Measurements from ENCODE around the gene KDM4B. TPM values are rescaled to one million over a fixed set of nuclear protein-coding genes. Genes with fewer than 3 reads are reported as not detected.

Gene KDM4B
- total and polyA plus RNA-seq, 7 donors, result 7.2 to 46.5 (median 21.4) TPM

- Histone ChIP-seq H3K27me3 (no peaks in the 10 kb centered on the region), H3K4me3 (no peak overlapping the region), H3K9me3 (peaks cover 7 to 14% (median 9%) of the 10 kb centered on the region in 4 donors), H3K4me1 (peaks cover 0 to 29% (median 24%) of the 10 kb centered on the region in 4 donors), H3K27ac (no peak overlapping the region), H3K36me3 (peaks cover 0 to 20% (median 9%) of the 10 kb centered on the region in 4 donors)
- TF ChIP-seq CTCF (IDR thresholded peaks at IDR 0.05) (no peak), POLR2AphosphoS5 (IDR thresholded peaks at IDR 0.05) (no peak), EP300 (IDR thresholded peaks at IDR 0.05) (no peak), POLR2A (IDR thresholded peaks at IDR 0.05) (no peak)
- 86 to 96% methylated on average over 7 of the region's 7 CpGs for WGBS, 2 donors
- no peak for DNase-seq
- intact Hi-C loops (cut with DNase I), result no loop called here
These were observed 126.6 kb downstream of the KDM4B start for GRCh38 chr19:5095568-5095850.

- no peaks in the 10 kb centered on the region for H3K27me3 ChIP-seq
- no peak overlapping the region for H3K4me3 ChIP-seq
- no peak overlapping the region for H3K27ac ChIP-seq
- TF ChIP-seq EP300 (IDR thresholded peaks at IDR 0.05) (no peak), POLR2A (IDR thresholded peaks at IDR 0.05) (no peak), CTCF (IDR thresholded peaks at IDR 0.05) (no peak), POLR2AphosphoS5 (IDR thresholded peaks at IDR 0.05) (no peak)
- WGBS, 2 donors, result 98 to 99% methylated on average over 37 of the region's 37 CpGs
- intact Hi-C loops (cut with DNase I), result no loop called here
- peaks cover 0 to 19% (median 13%) of the 10 kb centered on the region in 4 donors for H3K4me1 ChIP-seq
- peaks cover 0 to 20% (median 9%) of the 10 kb centered on the region in 4 donors for H3K36me3 ChIP-seq
- no peak for DNase-seq
- H3K9me3 ChIP-seq, result peaks cover 7 to 14% (median 9%) of the 10 kb centered on the region in 4 donors
These were observed 127.6 kb downstream of the KDM4B start for GRCh38 chr19:5096536-5096935.

- no peak for DNase-seq
These were observed 128.5 kb downstream of the KDM4B start for GRCh38 chr19:5097331-5097930.

GRCh38 chr19:5097959-5098623 lies 129.2 kb downstream of the KDM4B start:
- Histone ChIP-seq H3K4me1 (peaks cover 0 to 14% (median 10%) of the 10 kb centered on the region in 4 donors), H3K36me3 (peaks cover 0 to 20% (median 9%) of the 10 kb centered on the region in 4 donors), H3K27ac (no peak overlapping the region), H3K9me3 (peaks cover 7 to 14% (median 9%) of the 10 kb centered on the region in 4 donors), H3K27me3 (no peaks in the 10 kb centered on the region), H3K4me3 (no peak overlapping the region)
- TF ChIP-seq POLR2AphosphoS5 (IDR thresholded peaks at IDR 0.05) (no peak), POLR2A (IDR thresholded peaks at IDR 0.05) (no peak), CTCF (IDR thresholded peaks at IDR 0.05) (no peak), EP300 (IDR thresholded peaks at IDR 0.05) (no peak)
- DNase-seq, result no peak
- 96 to 99% methylated on average over 9 of the region's 9 CpGs for WGBS, 2 donors
- intact Hi-C loops (cut with DNase I), result no loop called here

More at GRCh38 chr19:5097331-5097930, 128.5 kb downstream of the KDM4B start:
- WGBS, 2 donors, result 98 to 99% methylated on average over 16 of the region's 16 CpGs
- H3K27ac ChIP-seq, result no peak overlapping the region
- H3K4me3 ChIP-seq, result no peak overlapping the region
- H3K36me3 ChIP-seq, result peaks cover 0 to 20% (median 9%) of the 10 kb centered on the region in 4 donors
- intact Hi-C loops (cut with DNase I), result no loop called here
- H3K4me1 ChIP-seq, result peaks cover 0 to 14% (median 7%) of the 10 kb centered on the region in 4 donors
- TF ChIP-seq POLR2A (IDR thresholded peaks at IDR 0.05) (no peak), POLR2AphosphoS5 (IDR thresholded peaks at IDR 0.05) (no peak), CTCF (IDR thresholded peaks at IDR 0.05) (no peak), EP300 (IDR thresholded peaks at IDR 0.05) (no peak)
- no peaks in the 10 kb centered on the region for H3K27me3 ChIP-seq
- H3K9me3 ChIP-seq, result peaks cover 7 to 14% (median 9%) of the 10 kb centered on the region in 4 donors
